GM12875 (cell line): Measurements from ENCODE around the gene IFNA17.
"Not testable (repeated sequence)": the region's sequence is repeated elsewhere in the genome, so short reads cannot be mapped to it uniquely, and the experiment has no call there.

Experiments used
- H3K4me3 ChIP-seq: one replicate; pipeline ENCODE4 v1.5.1; 2011; ENCODE audit warnings: low read depth, low read length, control low read depth
- CTCF ChIP-seq: IDR thresholded peaks from 2 replicates; pipeline ENCODE4 v1.5.1; 2011; ENCODE audit warnings: low read depth, mild to moderate bottlenecking, control low read depth, inconsistent platforms, low read length, moderate library complexity, borderline replicate concordance; ENCODE audit not compliant: insufficient read depth

The IFNA17 gene

GRCh38 chr9:21234153-21234687 lies 6.2 kb upstream of the IFNA17 start:
- no peak for TF ChIP-seq CTCF
- no peak overlapping the region for H3K4me3 ChIP-seq

GRCh38 chr9:21233258-21233657 lies 5.2 kb upstream of the IFNA17 start:
- no peak overlapping the region for H3K4me3 ChIP-seq
- TF ChIP-seq CTCF, result no peak

GRCh38 chr9:21217211-21217610 lies 10.8 kb downstream of the IFNA17 start, which contains the start of gene IFNA16:
Gene IFNA16 (minus strand): TSS chr9:21217311. CDS start chr9:21217305, 6 bp downstream.
- H3K4me3 ChIP-seq, result not testable (repeated sequence)

GRCh38 chr9:21213411-21214326 lies 14.4 kb downstream of the IFNA17 start:
- peak; percentile 45 for TF ChIP-seq CTCF
- H3K4me3 ChIP-seq, result not testable (repeated sequence)

GRCh38 chr9:21212160-21212559 lies 15.9 kb downstream of the IFNA17 start:
- not testable (repeated sequence) for H3K4me3 ChIP-seq

GRCh38 chr9:21210782-21211181 lies 17.2 kb downstream of the IFNA17 start:
- not testable (repeated sequence) for H3K4me3 ChIP-seq

GRCh38 chr9:21210311-21210710 lies 17.7 kb downstream of the IFNA17 start:
- H3K4me3 ChIP-seq, result no peak overlapping the region
- no peak for TF ChIP-seq CTCF

GRCh38 chr9:21207043-21207442 lies 21.0 kb downstream of the IFNA17 start, which contains the start of gene IFNA10:
Gene IFNA10 (minus strand): TSS chr9:21207143. CDS start chr9:21207097, 46 bp downstream.
- not testable (repeated sequence) for H3K4me3 ChIP-seq

- no peak for TF ChIP-seq CTCF
- H3K4me3 ChIP-seq, result no peak overlapping the region
These were observed 22.8 kb downstream of the IFNA17 start for GRCh38 chr9:21205204-21205603.

- H3K4me3 ChIP-seq, result not testable (repeated sequence)
These were observed 25.9 kb downstream of the IFNA17 start, which contains the start of gene IFNA7 for GRCh38 chr9:21202105-21202504. Gene IFNA7 (minus strand): TSS chr9:21202205. CDS start chr9:21202165, 40 bp downstream.
